ENCODE results near the gene NABP2.
"Not testable (repeated sequence)": the region's sequence is repeated elsewhere in the genome, so short reads cannot be mapped to it uniquely, and the experiment has no call there.

NABP2 gene

DNA sequence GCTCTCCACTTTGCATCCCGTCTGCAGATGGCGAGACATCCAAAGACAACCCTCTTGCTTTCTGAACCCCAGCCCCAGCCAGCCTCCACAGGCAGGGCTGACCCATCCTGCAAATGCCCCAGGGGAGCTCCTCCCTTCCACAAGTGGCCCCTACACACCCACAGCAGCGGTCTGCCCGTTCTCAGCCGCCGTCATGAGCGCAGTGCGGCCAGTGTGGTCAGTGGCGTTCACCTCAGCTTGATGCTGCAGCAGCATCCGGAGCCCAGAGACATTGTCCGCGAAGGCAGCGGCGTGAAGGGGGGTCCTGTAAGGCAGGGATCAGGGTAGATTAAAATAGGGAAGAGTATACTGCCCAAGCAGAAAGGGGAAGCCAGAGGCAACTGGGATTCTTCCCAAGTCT lies 20.4 kb downstream of the NABP2 start:
- no peak for DNase-seq (ENCODE audit: low read depth, low spot score)

DNA sequence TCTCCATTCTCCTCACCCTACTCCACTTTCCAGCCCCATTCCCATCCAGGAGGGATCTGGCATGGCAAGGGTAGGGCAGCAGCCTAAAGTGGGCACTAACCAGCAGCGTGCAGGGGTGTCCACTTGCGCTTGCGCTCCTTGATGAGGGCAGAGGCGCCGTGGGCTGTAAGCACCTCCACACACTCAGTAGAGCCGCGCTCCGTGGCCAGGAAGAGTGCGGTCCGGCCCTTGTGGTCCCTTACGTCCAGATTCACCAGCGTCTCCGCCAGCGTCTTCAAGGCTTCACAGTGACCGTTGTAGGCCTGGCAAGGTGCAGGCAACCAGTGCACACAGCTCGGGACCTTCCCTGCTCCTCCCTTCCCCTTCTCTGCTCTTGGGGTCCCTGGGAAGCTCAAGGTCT lies 23.8 kb downstream of the NABP2 start:
- DNase-seq (ENCODE audit: low read depth, low spot score), result no peak

DNA sequence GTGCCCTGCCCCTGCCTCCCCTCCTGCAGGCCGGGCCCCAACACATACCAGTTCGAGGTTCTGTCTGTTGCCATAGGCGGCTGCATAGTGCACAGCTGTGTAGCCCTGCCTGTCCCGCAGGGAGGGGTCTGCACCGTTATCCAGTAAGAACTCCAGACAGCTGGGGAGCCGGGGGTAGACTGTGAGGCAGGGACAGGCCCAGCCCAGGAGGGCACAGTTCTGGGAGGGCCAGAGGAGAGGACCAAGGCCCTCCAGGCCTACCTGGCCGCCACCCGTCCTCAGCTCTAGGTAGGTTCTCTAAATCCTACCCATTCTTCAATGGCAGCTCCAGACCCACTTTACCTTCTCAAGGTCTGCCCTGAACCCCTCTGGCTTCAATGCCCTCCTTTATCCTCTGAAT lies 24.6 kb downstream of the NABP2 start:
- DNase-seq (ENCODE audit: low read depth, low spot score), result no peak

DNA sequence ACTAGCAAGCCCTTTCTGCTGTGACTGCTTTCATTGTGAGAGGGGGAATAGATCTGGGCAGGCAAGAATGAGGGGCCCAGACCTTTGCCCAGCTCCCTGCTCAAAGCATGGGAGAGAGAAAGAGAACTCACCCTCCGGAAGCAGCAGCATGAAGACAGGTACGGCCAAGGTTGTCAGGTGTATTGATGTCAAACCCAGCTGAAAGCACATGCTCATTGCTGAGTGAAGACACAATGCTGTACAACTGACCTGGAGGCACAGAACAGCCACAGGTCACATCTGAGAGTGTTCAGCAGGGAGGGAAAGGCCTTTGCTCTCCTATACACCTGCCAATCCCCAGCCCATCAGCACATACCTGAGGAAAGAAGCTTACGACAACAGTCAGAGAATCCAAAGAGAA lies 28.5 kb downstream of the NABP2 start:
- no peak for DNase-seq (ENCODE audit: low read depth, low spot score)

- no peak for DNase-seq (ENCODE audit: low read depth, low spot score)
Observed at GRCh38 chr12:56253091-56253490, 28.9 kb downstream of the NABP2 start.

DNA sequence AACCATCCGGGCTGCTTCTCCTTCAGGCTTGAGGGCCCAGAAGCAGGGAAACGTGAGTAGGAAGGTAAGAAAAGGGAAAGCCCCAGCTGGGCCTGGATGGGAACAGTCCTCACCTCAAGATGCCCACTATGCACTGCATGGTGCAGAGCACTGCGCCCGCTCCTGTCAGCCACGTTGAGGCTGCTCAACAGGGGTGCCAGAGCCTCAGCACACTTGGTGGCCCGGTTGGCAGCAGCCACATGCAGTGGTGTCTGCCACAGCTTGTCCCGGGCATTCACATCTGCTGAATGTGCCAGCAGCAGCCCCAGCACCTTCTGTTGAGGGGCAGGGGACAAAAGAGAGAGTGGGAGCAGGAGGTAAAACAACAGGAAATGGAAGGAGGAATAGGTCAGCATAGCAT lies 31.5 kb downstream of the NABP2 start:
- no peak for DNase-seq (ENCODE audit: low read depth, low spot score)

- DNase-seq (ENCODE audit: low read depth, low spot score), result no peak
Observed at GRCh38 chr12:56256326-56256960, 32.3 kb downstream of the NABP2 start.

- no peak for DNase-seq (ENCODE audit: low read depth, low spot score)
Observed at GRCh38 chr12:56257071-56257470, 32.9 kb downstream of the NABP2 start.

DNA sequence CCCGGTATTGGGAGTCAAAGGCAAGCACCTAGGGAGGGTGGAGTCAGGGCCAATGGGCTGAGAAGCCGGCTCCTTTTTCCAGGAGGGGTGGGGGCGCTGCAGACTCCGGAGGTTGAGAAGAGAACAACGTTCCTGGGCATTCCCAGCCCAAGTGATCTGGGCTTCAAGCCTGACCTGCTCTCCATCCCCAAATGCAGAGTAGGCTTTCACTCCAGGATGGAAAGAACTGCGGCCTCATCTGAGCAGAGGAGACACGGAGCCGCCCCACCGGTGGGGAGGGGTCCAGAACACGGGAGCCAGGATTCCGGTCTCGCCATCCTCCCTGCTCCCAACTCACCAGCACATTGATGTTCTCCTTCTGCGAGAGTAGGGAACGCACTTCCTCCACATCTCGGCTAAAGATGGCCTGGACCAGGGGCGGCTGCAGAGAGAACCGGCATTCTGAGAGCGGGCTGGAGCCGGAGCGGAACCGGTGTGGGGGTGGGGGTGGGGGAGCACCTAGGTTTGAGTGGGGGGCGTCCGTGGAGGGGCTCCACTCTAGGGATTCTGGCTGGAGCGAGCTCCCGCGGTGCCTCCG lies 33.4 kb downstream of the NABP2 start:
- DNase-seq (ENCODE audit: low read depth, low spot score), result no peak

DNA sequence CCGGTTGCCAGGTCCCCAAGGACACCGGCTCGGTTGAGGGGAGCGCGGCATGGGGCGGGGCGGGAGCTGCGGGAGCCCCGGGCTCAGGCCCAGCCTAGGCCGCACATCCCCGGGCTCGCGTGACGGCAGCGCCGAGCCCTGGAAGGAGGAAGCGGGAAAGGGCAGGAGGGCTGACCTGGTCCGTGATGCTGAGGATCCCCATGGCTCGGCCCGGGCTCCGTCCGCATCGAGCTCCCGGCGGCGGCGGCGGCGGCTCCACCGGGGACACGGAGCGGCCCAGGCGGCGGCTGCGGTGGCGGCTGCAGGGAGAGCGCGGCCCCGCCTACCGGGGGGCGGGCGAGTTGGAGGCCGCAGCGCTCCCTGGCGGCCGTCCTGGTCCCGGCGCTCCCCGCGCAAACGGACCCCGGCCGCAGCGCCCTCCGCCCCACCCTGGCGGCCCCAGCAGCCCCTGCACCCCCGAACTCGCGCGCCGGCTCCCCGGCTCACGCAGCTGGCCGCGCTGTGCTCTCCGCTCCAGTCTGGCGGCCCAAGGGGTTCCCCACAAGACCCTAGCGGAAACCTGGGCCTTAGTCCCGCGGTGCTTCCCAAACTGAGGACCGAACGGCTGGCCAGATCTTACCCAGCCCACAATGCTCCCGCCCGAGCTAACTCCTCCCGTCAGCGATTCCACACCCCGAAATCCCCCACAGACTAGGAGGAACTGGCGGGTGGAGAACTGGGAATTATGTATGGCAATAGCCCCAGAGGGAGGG lies 34.1 kb downstream of the NABP2 start, which contains the start of gene ANKRD52:
ANKRD52 (minus strand) TSS at position 317 of the 752 bp plus-strand sequence; CDS start at position 202, 115 bp downstream.
- no peak for DNase-seq (ENCODE audit: low read depth, low spot score)

DNA sequence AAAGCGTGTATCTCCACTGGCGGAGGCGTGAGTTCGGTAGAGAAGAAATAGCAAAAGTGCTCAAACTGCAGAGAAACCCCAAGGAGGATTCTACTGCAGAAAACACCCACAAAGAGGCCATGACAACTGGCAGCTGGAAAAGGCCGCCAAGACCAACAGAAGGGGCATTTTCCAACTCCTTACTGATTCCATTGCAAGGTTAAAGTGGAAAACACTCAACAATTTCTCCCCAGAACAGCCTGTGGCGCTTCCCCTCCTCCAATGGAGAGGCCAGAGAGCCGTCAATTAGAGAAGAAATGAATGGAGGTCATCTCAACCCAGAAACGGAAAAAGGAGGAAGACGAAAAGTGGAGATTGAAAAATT lies 34.7 kb downstream of the NABP2 start:
- DNase-seq (ENCODE audit: low read depth, low spot score), result no peak

- no peak for DNase-seq (ENCODE audit: low read depth, low spot score)
Observed at GRCh38 chr12:56260380-56260779, 36.2 kb downstream of the NABP2 start.

- DNase-seq (ENCODE audit: low read depth, low spot score), result no peak
Observed at GRCh38 chr12:56260921-56261320, 36.8 kb downstream of the NABP2 start.

- DNase-seq (ENCODE audit: low read depth, low spot score), result no peak
Observed at GRCh38 chr12:56261503-56262232, 37.5 kb downstream of the NABP2 start.

DNA sequence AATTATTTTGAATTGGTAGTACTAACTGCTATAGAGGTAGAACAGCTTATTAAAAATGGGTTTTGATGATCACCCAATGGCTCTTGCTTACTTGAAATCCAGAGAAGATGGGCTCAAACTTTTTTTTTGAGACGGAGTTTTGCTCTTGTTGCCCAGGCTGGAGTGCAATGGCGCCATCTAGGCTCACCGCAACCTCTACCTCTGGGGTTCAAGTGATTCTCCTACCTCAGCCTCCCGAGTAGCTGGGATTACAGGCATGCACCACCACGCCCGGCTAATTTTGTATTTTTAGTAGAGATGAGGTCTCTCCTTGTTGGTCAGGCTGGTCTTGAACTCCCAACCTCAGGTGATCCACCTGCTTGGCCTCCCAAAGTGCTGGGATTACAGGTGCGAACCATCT lies 38.8 kb downstream of the NABP2 start:
- DNase-seq (ENCODE audit: low read depth, low spot score), result not testable (repeated sequence)

DNA sequence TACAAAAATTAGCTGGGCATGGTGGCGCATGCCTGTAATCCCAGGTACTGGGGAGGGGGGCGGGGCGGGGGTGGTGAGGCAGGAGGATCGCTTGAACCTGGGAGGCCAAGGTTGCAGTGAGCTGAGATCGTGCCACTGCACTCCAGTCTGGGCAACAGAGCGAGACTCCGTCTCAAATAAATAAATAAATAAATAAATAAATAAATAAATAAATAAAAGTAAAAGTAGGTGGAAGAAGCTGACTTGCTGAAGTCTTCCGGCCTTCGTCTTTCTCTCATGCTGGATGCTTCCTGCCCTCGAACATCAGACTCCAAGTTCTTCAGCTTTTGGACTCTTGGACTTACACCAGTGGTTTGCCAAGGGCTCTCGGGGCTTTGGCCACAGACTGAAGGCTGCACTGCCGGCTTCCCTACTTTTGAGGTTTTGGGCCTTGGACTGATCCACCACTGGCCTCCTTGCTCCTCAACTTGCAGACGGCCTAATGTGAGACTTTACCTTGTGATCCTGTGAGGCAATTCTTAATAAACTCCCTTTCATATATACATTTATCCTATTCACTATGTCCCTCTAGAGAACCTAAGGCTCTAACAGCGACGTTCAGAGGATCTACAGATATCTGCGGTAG lies 42.0 kb downstream of the NABP2 start:
- not testable (repeated sequence) for DNase-seq (ENCODE audit: low read depth, low spot score)

DNA sequence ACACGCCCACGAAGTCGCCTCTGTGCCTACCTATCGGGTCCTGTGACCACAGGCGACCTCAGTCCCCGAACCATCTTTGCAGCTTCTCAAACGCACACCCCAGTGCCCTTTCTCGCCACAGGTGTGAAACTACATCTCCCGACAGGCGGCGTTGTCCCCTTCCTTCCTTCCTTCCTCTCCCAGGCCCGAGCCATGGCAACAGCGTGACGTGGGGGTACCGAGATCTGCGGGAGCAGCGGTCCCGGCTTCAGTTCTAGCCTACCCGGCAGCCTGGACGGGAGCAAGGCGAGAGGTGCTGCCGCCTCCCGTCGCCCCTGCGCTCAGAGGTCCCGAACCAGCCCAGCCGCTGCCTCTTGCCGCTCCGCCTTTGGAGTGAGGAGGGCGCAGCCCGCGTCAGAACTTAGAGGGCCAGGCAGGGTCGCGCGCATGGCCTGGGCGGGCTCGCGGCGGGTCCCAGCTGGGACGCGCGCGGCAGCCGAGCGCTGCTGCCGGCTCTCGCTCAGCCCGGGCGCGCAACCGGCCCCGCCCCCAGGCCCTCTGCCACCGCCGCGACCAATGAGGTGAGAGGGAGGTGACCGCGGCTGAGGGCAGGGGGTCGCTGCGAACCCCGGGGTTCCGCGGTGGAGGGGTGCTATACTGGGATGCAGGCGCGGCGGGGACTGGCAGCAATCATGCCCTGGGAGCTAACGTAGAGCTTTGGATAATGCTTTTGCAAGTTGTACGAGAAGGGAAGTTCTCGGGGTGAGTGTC lies 42.7 kb downstream of the NABP2 start, which contains the start of gene COQ10A:
COQ10A (plus strand) TSS at position 250 of the 750 bp plus-strand sequence; CDS start at position 427, 177 bp downstream.
- no peak for DNase-seq (ENCODE audit: low read depth, low spot score)

DNA sequence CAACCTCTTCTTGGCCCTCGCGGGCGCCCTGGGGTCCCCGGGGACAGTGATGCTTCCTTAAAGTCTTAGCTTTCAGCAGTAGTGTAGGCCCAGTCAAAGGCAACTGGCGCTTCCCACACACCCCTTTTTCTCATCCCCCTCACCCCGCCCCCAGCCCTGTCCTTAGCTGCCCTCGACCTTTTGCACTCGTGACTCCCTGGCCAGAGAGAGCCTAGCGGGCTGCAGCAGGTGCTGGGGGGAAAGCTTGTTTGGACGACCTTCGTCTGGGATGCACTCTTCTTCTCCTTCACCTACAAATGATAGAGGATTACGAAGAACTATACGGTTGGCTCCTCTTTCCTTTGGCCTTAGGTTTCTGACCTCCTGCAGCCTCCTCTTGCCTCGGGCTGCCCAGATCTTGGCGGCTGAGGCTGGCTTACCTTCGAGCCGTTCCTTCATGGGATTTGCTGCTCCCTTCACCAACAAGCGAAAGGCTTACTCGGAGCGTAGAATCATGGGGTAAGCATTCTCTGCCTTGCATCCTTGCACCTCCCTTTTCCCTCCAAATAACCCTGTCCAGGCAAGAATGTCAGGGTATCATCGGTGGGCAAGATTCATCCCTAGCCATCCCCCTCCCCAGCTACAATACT lies 43.4 kb downstream of the NABP2 start:
- no peak for DNase-seq (ENCODE audit: low read depth, low spot score)

DNA sequence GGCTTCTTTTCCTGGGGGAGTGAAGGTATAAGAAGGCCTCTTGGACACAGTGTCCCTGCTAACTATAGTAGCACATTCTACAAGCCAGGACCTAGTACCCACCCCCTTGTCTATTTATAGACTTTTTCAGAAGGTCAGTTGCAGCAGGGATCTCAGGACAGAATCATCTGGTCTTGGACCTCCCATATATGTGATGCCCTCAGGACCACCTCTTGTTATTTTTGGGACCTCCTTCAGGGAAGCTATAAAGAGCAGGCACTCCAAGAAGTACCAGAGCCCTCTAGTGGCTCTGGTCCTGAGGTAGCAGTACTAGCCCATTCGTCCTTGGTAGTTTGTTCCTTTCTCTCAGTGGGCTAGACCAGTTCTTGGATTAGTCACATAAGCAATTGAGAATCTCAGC lies 46.9 kb downstream of the NABP2 start:
- DNase-seq (ENCODE audit: low read depth, low spot score), result no peak

DNA sequence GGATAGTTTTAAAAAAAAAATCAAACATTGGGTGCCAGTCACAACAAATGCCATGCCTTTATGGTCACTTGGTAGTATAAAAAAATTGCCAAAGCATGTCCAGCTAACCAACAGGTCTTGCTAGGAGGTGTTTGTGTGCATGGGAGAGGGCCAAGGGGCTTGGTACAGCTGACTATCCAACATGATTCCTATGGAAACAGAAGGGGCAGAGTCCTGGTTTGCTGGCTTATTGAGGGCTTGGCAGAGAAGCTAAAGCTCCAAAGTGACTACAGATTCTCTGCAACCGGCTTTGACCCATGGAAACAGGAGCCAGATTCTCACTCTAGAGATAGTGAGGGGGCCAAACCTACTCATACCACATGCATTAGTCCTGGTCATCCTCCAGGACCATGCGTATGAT lies 48.3 kb downstream of the NABP2 start:
- not testable (repeated sequence) for DNase-seq (ENCODE audit: low read depth, low spot score)

- no peak for DNase-seq (ENCODE audit: low read depth, low spot score)
Observed at GRCh38 chr12:56274299-56274698, 50.2 kb downstream of the NABP2 start.

All from smooth muscle cell of the brain vasculature (primary cell).